ENCODE measurements around the gene ADAM12. TPM values are rescaled to one million over a fixed set of nuclear protein-coding genes. Genes with fewer than 3 reads are reported as not detected.

ADAM12 gene
- total RNA-seq, 2 donors from 2014 or later, result under 0.01 to 0.52 TPM

DNA sequence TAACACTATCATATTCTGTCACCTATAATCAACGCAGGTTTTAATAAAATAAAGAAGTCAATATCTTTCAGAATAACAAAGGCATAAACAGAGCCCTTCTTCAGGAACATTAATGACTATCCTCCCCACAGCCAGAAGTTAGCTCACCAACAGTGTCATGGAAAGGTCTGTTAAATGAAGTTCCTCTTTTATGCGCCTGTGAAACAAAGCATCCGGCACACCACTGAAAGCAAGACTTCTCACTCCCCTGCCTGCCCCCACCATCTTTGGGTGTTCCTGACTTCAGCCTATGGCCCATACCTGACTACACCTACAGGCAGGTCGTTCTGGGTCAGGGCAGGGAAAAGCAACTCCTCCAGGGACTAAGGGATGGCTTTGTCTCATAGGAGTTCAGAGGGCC lies 286.5 kb downstream of the ADAM12 start:
- Histone ChIP-seq H3K9me3 (no peaks in the 10 kb centered on the region), H3K36me3 (replicated peaks in 1 of 2; ENCODE audit: insufficient read depth in 1 of 2, low read depth in 2 of 2) (no peaks in the 10 kb centered on the region), H3K27me3 (no peaks in the 10 kb centered on the region), H3K27ac (no peak overlapping the region), H3K4me3 (no peak overlapping the region), H3K4me1 (no peaks in the 10 kb centered on the region)
- peak in 1 of 4 donors; percentile 26 for DNase-seq
- intact Hi-C loops (cut with DNase I), result no loop called here
- ATAC-seq, result no peak
- TF ChIP-seq, protein P1, sequence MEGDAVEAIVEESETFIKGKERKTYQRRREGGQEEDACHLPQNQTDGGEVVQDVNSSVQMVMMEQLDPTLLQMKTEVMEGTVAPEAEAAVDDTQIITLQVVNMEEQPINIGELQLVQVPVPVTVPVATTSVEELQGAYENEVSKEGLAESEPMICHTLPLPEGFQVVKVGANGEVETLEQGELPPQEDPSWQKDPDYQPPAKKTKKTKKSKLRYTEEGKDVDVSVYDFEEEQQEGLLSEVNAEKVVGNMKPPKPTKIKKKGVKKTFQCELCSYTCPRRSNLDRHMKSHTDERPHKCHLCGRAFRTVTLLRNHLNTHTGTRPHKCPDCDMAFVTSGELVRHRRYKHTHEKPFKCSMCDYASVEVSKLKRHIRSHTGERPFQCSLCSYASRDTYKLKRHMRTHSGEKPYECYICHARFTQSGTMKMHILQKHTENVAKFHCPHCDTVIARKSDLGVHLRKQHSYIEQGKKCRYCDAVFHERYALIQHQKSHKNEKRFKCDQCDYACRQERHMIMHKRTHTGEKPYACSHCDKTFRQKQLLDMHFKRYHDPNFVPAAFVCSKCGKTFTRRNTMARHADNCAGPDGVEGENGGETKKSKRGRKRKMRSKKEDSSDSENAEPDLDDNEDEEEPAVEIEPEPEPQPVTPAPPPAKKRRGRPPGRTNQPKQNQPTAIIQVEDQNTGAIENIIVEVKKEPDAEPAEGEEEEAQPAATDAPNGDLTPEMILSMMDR (IDR thresholded peaks at IDR 0.05), result no peak
- TF ChIP-seq POLR2A (IDR thresholded peaks at IDR 0.05), result no peak
- WGBS, 2 donors, result 41 to 68% methylated on average over 4 of the region's 4 CpGs

DNA sequence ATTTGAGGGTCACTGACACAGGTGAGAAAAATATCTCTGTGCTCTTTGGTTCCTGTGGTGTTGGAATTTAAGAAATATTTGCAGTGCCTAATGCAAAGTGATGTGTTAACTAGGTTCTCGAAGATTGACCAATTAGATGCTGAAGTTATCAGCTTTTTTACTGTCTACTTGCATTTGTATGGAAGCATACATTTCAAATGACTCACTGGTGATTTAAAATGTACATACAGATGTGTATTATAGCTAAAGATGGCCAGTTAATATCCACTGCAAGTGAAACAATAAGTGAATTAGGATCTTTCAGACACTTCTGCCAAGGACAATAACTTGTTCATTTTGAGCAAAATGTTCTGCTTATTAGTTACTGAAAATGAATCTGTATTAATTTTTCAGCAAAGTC lies 287.0 kb downstream of the ADAM12 start:
- no peak for ATAC-seq
- no peak for TF ChIP-seq POLR2A (IDR thresholded peaks at IDR 0.05)
- WGBS, 2 donors, result 59 to 79% methylated on average over 1 of the region's 1 CpG
- Histone ChIP-seq H3K9me3 (no peaks in the 10 kb centered on the region), H3K27me3 (no peaks in the 10 kb centered on the region), H3K36me3 (replicated peaks in 1 of 2; ENCODE audit: insufficient read depth in 1 of 2, low read depth in 2 of 2) (no peaks in the 10 kb centered on the region), H3K4me1 (no peaks in the 10 kb centered on the region), H3K4me3 (no peak overlapping the region), H3K27ac (no peak overlapping the region)
- intact Hi-C loops (cut with DNase I), result no loop called here
- no peak for DNase-seq

DNA sequence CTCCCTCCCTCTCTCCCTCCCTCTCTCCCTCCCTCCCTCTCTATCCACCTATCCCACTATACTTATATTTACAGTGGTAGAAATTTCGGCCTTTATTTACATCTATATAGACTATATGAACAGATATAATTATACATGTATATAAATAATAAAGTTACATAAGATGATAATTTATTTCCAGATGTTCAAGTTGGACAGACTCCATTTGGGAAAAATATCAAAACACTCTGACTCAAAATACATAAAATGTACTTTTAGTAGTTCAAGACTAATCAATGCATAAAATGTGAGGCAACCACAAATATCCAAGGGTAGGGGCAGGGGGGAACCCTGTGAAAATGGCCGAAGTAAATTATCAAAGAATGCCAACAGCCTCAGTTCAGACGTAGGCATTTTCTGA lies 288.9 kb downstream of the ADAM12 start:
- TF ChIP-seq POLR2A (IDR thresholded peaks at IDR 0.05), result no peak
- TF ChIP-seq, protein P1 (IDR thresholded peaks at IDR 0.05), result no peak
- ATAC-seq (no peak), DNase-seq (no peak)
- H3K36me3 ChIP-seq (replicated peaks in 1 of 2; ENCODE audit: insufficient read depth in 1 of 2, low read depth in 2 of 2), result no peaks in the 10 kb centered on the region
- intact Hi-C loops (cut with DNase I), result no loop called here
- H3K27me3 ChIP-seq, result no peaks in the 10 kb centered on the region
- WGBS, 2 donors, result 59 to 60% methylated on average over 3 of the region's 3 CpGs
- no peak overlapping the region for H3K27ac ChIP-seq
- no peaks in the 10 kb centered on the region for H3K4me1 ChIP-seq
- no peak overlapping the region for H3K4me3 ChIP-seq
- no peaks in the 10 kb centered on the region for H3K9me3 ChIP-seq

DNA sequence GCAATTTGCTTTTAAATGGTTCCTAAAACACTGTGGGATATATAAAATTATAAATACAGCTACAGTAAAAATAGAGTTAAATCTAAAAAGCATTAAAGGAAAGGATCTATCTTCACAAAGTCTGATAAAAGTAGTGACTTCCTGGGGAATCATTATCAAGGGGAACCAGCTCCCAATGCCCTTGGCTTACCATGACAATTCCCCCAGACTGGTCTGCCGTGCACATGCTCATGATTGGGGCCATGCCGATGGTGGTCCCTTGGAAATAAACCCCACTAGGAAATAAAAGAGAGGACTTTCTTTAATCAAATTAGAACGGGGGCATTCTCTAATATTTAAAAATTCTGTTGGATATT lies 290.1 kb downstream of the ADAM12 start:
- 58 to 75% methylated on average over 3 of the region's 3 CpGs for WGBS, 2 donors
- no peak overlapping the region for H3K4me3 ChIP-seq
- H3K27ac ChIP-seq, result no peak overlapping the region
- H3K4me1 ChIP-seq, result no peaks in the 10 kb centered on the region
- no peaks in the 10 kb centered on the region for H3K9me3 ChIP-seq
- ATAC-seq, result no peak
- intact Hi-C loops (cut with DNase I), result no loop called here
- no peak for DNase-seq
- TF ChIP-seq, protein P1 (IDR thresholded peaks at IDR 0.05), result no peak
- TF ChIP-seq POLR2A (IDR thresholded peaks at IDR 0.05), result no peak
- no peaks in the 10 kb centered on the region for H3K27me3 ChIP-seq
- no peaks in the 10 kb centered on the region for H3K36me3 ChIP-seq (replicated peaks in 1 of 2; ENCODE audit: insufficient read depth in 1 of 2, low read depth in 2 of 2)

DNA sequence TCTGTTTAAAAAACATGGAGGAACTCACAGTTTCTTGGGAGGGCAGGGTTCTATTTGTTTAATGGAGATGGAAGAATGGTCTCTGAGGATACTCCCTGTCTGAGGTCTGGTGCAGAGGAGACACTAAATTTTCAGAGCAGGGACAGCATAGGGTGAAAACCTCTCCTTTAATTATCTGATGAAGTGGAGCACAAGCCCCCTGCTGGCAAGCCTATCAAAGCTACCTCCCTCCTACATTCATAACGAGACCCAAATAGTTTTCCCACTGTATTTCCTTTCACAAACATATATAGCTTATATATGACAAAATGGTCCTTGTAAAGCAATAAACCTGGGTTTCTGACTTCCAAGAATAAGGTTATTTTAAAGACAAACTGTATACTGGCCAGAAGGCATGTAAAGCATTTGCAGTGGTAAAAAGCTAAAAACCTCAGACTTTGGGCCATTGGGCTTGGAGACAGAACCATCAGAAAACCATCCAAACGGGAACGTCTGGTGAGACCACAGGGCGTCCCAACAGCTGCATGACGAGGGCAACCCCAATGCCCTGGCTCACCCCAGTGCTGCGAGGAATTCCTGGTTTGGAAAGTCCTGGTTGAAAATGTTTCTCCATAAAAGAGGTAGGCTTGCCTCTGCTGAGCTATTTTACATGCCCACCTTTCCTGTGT lies 290.6 kb downstream of the ADAM12 start:
- intact Hi-C loops (cut with DNase I), result no loop called here
- DNase-seq, result no peak
- Histone ChIP-seq H3K27me3 (no peaks in the 10 kb centered on the region), H3K27ac (no peak overlapping the region), H3K9me3 (no peaks in the 10 kb centered on the region), H3K4me1 (no peaks in the 10 kb centered on the region), H3K36me3 (replicated peaks in 1 of 2; ENCODE audit: insufficient read depth in 1 of 2, low read depth in 2 of 2) (no peaks in the 10 kb centered on the region), H3K4me3 (no peak overlapping the region)
- ATAC-seq, result no peak
- TF ChIP-seq POLR2A (IDR thresholded peaks at IDR 0.05), result no peak
- TF ChIP-seq, protein P1 (IDR thresholded peaks at IDR 0.05), result no peak
- WGBS, 2 donors, result 72 to 80% methylated on average over 6 of the region's 6 CpGs
